GM19438 (cell line): ENCODE data around the gene NOP14.
A peak's percentile ranks its signal among the peaks of the same experiment; 100 is the strongest.
"Not testable (repeated sequence)": the region's sequence is repeated elsewhere in the genome, so short reads cannot be mapped to it uniquely, and the experiment has no call there.

Experiments used
- ATAC-seq: cut with Tn5 transposase; IDR thresholded peaks from one replicate; pipeline ENCODE4 v1.9.1; 2021; ENCODE audit warnings: low read depth; ENCODE audit not compliant: unreplicated experiment

The NOP14 gene

DNA sequence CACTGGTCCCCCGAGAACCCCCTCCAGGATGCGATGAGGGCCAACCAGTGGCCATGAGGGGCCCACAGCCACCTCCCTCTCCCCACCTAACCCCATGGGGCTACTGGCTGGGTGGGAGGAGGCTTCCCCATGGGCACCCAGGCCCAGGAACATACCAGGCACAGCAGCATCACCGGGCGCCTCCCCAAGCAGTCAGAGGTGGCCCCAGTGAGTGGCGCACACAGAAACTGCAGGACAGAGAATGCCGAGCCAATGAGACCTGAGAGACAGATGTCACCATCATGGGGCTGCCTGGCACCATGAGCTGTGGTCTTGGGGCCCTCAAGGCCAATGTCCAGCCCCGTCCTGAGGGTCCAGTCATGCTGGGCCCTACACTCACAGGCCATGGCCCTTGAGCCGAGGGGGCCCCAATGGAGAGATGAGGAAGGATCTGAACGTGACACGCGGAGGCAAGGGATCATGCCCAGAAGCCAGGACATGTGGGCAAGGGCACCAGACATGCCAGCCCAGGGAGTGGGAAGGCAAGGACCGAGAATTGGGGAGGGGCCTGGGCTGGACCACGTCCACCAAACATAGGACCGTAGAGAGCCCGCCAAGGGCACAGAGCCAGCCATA, 30.1 kb downstream of the NOP14 start:
- ATAC-seq = no peak

GRCh38 chr4:2932321-2932950, 30.8 kb downstream of the NOP14 start:
- no peak for ATAC-seq

DNA sequence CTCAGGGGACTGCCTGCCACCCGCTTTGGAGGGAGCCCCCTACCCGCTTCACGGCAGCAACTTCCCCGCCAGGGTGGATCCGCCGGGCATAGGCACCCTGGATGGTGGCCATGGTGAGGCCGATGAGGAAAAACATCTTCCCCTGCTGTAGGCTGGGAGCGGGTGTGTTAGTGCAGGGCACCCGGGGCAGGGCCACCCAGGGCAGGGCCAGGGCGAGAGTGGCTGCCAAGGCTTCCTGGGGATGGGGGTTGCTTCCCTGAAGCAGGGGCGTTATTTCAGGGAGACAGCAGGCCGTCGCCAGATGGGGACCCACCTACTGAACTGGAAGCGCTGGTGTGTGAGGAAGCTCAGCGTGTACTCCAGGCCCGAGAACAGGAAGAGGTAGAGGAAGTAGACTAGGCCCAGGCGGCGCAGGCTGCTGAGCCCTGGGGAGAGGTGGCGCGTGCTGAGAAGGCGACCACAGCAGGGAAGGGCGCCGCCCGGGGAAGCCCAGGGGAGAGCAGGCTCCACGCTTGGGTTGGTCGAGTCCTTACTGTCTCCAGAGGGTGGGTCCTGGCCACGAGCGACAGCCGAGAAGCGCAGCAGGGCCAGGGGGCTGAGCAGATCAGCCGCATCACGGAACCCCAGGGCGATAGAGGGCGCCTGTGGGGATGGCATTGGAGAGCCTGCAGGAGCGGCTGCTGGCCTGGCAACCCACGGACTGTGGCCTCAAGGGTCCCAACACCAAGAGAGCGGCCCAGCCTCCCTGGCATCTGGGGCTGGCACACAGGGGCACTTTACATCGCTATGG, 31.5 kb downstream of the NOP14 start:
- peak; percentile 55 for ATAC-seq

- no peak for ATAC-seq
Measured at GRCh38 chr4:2930758-2931511, 32.3 kb downstream of the NOP14 start.

DNA sequence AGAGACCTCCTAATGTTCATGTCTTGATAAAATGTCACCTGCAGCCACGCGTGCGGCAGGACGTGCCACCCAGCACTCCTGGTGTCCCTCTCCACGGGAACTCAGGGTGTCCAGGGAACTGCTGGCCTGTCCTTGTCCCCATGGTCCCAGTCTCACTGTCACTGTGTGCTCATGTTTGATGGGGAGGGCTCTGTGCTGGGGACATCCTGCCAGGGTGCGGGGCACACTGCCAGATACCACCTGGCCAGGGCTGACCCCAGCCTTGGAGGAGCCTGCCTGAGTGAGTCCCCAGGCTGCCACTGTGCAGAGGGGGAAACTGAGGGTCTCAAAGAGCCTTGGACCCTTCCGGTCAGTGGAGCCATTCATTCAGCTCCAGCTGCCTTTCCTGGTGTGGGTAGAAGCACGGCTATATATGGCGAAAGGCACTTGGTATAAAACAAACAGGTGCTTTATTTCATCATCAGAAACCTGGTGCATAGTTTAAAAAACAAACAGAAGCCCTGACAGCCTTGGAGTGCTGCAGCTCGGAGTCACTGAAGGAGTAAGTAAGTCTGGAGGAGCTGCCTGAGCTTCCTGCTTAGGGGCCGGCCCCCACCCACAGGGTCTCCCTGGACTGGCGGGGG, 33.0 kb downstream of the NOP14 start:
- no peak for ATAC-seq

GRCh38 chr4:2929469-2929868, 33.7 kb downstream of the NOP14 start:
- ATAC-seq = no peak

- ATAC-seq = no peak
Measured at GRCh38 chr4:2928242-2929176, 34.7 kb downstream of the NOP14 start.

DNA sequence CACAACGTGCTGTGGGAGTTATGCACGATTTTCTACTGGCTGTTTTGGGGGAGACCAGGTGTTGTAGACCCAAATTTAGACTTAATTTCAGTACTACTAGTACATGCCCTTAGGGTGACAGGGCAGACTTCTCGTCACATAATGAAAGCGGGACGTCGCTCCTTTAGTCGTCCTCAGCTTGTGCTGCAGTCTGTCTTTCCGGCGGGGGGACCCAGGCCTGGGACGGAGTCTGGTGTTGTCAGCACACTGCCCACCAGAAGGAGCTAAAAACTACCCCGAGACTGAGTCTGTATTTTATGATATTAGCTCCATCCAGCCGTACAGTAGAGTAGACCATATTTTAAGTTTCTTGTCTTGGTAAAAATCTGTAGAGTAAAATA, 35.5 kb downstream of the NOP14 start:
- no peak for ATAC-seq

DNA sequence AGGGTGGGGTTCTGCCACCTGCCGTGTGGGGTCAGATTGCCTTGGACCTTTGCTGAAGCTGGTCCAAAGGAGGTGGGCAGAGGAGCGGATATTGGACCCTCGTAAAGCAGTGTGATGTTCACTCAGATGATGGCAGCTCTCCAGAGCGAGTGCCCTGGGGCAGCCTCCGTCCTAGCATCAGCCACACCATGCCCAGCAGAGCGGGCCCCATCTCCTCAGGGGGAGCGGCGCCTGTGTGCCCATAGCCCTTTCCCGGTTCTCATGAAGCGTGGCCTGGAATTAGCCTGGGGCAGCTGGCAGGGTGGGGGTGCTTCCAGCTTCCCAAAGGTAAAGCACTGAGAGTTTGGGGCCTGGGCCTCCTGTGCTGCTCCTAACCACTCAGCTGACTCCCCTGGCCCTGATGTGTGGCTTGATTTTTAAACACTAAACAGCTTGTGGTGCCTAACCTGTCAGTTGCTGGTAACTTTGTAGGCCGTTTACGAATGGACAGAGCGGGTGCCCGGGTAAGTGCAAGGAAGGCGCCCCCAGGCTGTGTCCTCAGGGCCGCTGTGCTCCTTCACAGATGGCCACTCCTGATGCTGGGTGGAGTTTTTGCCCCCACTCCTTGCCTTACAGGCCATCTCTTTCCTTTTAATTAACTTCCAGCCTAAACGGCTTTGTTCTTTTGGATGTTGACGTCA, 36.0 kb downstream of the NOP14 start:
- no peak for ATAC-seq

GRCh38 chr4:2925931-2926860, 37.0 kb downstream of the NOP14 start:
- ATAC-seq = no peak

DNA sequence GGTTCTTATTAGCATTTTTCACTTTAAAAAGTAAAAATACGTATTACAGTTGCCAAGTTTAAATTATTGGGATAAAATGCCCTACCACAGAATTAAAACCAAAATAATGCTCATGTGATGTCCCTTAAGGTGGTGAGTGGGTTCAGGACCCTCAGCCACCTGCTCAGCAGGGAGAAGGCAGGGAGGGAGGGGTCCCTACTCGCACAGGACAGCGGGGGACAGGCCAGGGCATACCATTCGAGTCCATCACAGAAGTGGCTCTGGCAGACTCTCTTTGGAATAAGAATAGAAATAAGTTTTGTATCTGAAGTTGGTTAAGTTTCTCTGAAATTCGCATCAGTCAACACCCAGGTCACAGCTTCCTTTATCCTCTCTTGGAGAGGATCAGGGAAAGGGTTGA, 37.7 kb downstream of the NOP14 start:
- no peak for ATAC-seq

DNA sequence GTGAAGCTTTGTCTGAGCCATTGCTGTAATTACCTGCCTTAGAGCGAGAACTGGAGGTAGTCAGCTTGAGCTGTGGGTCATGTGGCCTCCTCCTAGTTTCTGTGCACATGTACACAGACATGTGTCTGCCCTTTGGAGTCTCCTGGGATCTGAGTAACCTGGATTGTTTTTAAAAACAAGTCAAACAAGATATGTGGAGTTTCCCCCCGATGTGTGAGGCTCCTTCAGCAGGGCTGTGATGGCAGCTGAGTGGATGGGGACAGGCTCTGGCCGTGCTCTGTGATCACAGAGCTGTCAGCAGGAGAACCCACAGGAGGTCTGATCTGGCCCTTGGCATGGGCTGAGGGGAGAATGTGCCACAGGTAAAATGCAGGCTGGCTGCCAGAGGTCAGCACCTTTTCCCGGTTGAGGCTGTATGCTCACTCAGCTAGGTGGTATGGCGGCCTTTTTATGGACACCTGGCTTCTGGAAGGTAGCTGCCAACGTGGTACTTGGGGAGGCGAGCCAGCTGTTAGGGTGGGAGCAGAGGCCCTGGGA, 38.4 kb downstream of the NOP14 start:
- no peak for ATAC-seq

GRCh38 chr4:2924286-2924685, 38.9 kb downstream of the NOP14 start:
- no peak for ATAC-seq

DNA sequence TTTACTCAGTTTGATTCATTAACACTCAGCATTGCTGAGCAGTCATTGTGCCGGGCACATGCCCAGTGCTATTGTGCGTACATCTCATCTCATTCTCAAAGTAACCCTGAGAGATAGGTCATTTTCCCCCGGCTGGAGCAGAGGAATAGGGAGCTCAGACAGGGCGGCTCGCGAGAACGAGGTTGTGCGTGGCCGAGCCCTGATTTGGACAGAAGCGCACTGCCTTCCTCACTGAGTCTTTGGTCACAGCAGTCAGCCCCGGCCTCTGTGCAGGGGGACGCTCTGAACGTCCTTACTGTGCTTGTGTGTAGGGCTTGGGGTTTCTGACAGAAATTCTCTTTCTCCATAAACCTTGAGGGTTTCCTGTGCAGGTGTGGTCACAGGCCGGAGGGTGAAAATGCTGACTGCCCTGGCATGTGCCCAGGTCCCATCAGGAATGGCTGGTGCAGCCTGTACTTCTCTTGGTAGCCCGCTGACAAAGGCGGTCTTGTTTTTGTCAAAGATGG, 39.5 kb downstream of the NOP14 start:
- no peak for ATAC-seq

- no peak for ATAC-seq
Measured at GRCh38 chr4:2923141-2923551, 40.1 kb downstream of the NOP14 start.

DNA sequence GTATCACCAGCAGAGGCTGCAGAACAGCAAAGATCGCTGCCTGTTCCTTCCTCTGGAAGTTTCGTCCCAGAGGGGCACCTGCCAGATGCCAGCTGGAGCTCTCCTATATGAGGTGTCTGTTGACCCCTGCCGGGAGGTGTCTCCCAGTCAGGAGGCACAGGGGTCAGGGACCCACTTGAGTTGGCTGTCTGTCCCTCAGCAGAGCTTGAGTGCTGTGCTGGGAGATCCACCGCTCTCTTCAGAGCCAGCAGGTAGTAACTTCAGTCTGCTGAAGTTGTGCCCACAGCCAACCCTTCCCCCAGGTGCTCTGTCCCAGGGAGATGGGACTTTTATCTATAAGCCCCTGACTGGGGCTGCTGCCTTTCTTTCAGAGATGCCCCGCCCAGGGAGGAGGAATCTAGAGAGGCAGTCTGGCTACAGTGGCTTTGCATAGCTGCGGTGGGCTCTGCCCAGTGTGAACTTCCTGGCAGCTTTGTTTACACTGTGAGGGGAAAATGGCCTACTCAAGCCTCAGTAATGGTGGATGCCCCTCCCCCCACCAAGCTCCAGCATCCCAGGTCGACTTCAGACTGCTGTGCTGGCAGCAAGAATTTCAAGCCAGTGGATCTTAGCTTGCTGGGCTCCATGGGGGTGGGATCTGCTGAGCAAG, 40.6 kb downstream of the NOP14 start:
- ATAC-seq = not testable (repeated sequence)

DNA sequence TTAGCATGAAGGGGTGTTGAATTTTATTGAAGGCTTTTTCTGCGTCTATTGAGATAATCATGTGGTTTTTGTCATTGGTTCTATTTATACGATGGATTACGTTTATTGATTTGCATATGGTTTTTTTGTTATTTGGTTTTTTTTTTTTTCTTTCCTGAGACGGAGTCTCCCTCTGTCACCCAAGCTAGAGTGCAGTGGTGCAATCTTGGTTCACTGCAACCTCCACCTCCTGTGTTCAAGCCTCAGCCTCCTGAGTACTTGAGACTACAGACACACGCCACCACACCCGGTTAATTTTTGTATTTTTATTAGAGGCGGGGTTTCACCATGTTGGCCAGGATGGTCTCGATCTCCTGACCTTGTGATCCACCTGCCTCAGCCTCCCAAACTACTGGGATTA, 44.5 kb downstream of the NOP14 start:
- ATAC-seq = not testable (repeated sequence)
